Heart right ventricle (tissue), 16 donors: ENCODE measurements around the gene HLA-DQB2. TPM values are rescaled to one million over a fixed set of nuclear protein-coding genes. Genes with fewer than 3 reads are reported as not detected.
"Not testable (repeated sequence)": the region's sequence is repeated elsewhere in the genome, so short reads cannot be mapped to it uniquely, and the experiment has no call there.

Source experiments
- ATAC-seq, 8 donors: fragments of 200-7000 bp; cut with Tn5 transposase; one replicate each; pipeline ENCODE4 v1.9.1; 2020; ENCODE audit warnings: mild to moderate bottlenecking in 8 of 8, moderate library complexity in 8 of 8, moderate number of reproducible peaks in 1 of 8
- DNase-seq, 2 donors: peaks; one replicate each; pipeline ENCODE4 v3.0.0-alpha.2; 2020
- H3K27ac ChIP-seq, 10 donors: fragments of 200-600 bp; sonication (generic) in 2 of 10; one replicate each; pipeline versions ENCODE4 v1.5.0 to v1.8.0; 2020 to 2022; ENCODE audit warnings: mild to moderate bottlenecking in 3 of 10
- H3K27me3 ChIP-seq, 7 donors: fragments of 200-600 bp; one replicate each; pipeline ENCODE4 v1.8.0; 2021 to 2022; ENCODE audit warnings: mild to moderate bottlenecking in 2 of 7
- H3K36me3 ChIP-seq, 9 donors: fragments of 200-600 bp; sonication (generic) in 1 of 9; one replicate each; pipeline versions ENCODE4 v1.5.0 to v1.8.0; 2020 to 2022; ENCODE audit warnings: mild to moderate bottlenecking in 2 of 9
- H3K4me1 ChIP-seq, 9 donors: fragments of 200-600 bp; sonication (generic) in 1 of 9; one replicate each; pipeline versions ENCODE4 v1.5.0 to v1.8.0; 2020 to 2022; ENCODE audit warnings: mild to moderate bottlenecking in 4 of 9
- H3K4me3 ChIP-seq, 10 donors: fragments of 200-600 bp; sonication (generic) in 2 of 10; one replicate each; pipeline versions ENCODE4 v1.5.0 to v1.8.0; 2020 to 2022; ENCODE audit warnings: mild to moderate bottlenecking in 7 of 10, moderate library complexity in 2 of 10
- H3K9me3 ChIP-seq, 11 donors: fragments of 200-600 bp in 10 of 11; sonication (generic) in 2 of 11; one replicate each; pipeline versions ENCODE4 v1.5.0 to v1.8.0; 2013 to 2022; ENCODE audit warnings: mild to moderate bottlenecking in 2 of 11, control low read depth in 1 of 11, moderate library complexity in 1 of 11
- WGBS, 2 donors: extraction: QIAGEN DNeasy Blood & Tissue Kit; methylation state at CpG; one replicate each; pipeline ENCODE4 v1.1.7; 2013; ENCODE audit warnings: inconsistent platforms in 1 of 2; 5-methylcytosine and 5-hydroxymethylcytosine counted together
- intact Hi-C, 10 donors: fragments of 100-400 bp; cut with DNase I; formaldehyde crosslinking; loops; one replicate each; pipeline versions ENCODE4 v1.11.1 to v1.14.2; 2022
- polyA plus RNA-seq, 2 donors: library from polyadenylated mRNA; stranded (reverse); fragments of 200-250 nt; gene quantifications; one replicate each; pipeline ENCODE4 v1.2.3, GENCODE V29; 2013
- total RNA-seq, 10 donors: library from RNA; stranded (reverse); fragmentation: NEBNext Ultra II Directional in 3 of 10; extraction: Animal tissue kit (Norgen Biotek cat#: 25700) in 3 of 10; gene quantifications; one replicate each; pipeline versions ENCODE4 v1.2.1 to v1.2.4, GENCODE V29; 2021 to 2023
- TF ChIP-seq, protein P1 (sequence below), 9 donors: fragments of 200-600 bp; sonication (generic) in 2 of 9; IDR thresholded peaks; one replicate each; pipeline versions ENCODE4 v1.5.0 to v1.8.0; 2021 to 2022; ENCODE audit warnings: antibody characterized with exemption in 9 of 9, mild to moderate bottlenecking in 5 of 9, moderate library complexity in 1 of 9
- donor health status: Arrhythmogenic right ventricular cardiomyopathy.
- donor health status: ischemic (EF 13 %, LVEDD 7.1; RV severe dilation, severe dysfunction).
- donor health status: healthy with polysubstance abuse.
- donor health status: DM: no; HTN: yes; CAD: no.
- donor health status: DM: no; HTN: no; CAD: no.
- donor health status: ischemic (EF 25% LVEDD 6.9; RV normal size, moderate dysfunction).
- donor health status: ischemic (EF 25% LVEDD 5.7; RV mildly dilated, moderate dysfunction).
- donor health status: healthy.
- donor health status: DM: yes; HTN: yes; CAD: no.
- donor health status: Ischemic cardiomyopathy.
- donor health status: ischemic (EF 35%, LVEDD 5.7; RV mildly dilated, moderate dysfunction).
- donor health status: nonischemic (EF 11% LVEDD 7.7; RV severe dilation, severe dysfunction).
- donor health status: DM: yes; HTN: yes; CAD: no.
- donor health status: PGD.
- donor health status: ischemic (EF 29% LVEDD 5.4; RV normal size, mild dysfunction).
- donor health status: nonischemic (EF 23%, LVEDD 6.1; RV moderate dilation, normal function).

The HLA-DQB2 gene
- total and polyA plus RNA-seq, 12 donors: 0.30 to 14.6 (median 0.92) TPM; not detected in 4

GRCh38 chr6:32752580-32752979 lies 10.8 kb downstream of the HLA-DQB2 start:
- no peaks in the 10 kb centered on the region for H3K36me3 ChIP-seq
- ATAC-seq: no peak
- no peak for DNase-seq
- intact Hi-C loops: no loop called here
- TF ChIP-seq, protein P1, sequence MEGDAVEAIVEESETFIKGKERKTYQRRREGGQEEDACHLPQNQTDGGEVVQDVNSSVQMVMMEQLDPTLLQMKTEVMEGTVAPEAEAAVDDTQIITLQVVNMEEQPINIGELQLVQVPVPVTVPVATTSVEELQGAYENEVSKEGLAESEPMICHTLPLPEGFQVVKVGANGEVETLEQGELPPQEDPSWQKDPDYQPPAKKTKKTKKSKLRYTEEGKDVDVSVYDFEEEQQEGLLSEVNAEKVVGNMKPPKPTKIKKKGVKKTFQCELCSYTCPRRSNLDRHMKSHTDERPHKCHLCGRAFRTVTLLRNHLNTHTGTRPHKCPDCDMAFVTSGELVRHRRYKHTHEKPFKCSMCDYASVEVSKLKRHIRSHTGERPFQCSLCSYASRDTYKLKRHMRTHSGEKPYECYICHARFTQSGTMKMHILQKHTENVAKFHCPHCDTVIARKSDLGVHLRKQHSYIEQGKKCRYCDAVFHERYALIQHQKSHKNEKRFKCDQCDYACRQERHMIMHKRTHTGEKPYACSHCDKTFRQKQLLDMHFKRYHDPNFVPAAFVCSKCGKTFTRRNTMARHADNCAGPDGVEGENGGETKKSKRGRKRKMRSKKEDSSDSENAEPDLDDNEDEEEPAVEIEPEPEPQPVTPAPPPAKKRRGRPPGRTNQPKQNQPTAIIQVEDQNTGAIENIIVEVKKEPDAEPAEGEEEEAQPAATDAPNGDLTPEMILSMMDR (IDR thresholded peaks at IDR 0.05): no peak
- no peaks in the 10 kb centered on the region for H3K9me3 ChIP-seq
- H3K27me3 ChIP-seq: peaks cover 0 to 84% (median 55%) of the 10 kb centered on the region in 7 donors
- WGBS, 2 donors: 31 to 36% methylated on average over 8 of the region's 8 CpGs
- no peak overlapping the region for H3K4me3 ChIP-seq
- H3K27ac ChIP-seq: no peak overlapping the region
- no peaks in the 10 kb centered on the region for H3K4me1 ChIP-seq

- H3K27me3 ChIP-seq: peaks cover 0 to 97% (median 30%) of the 10 kb centered on the region in 7 donors
- not testable (repeated sequence) for DNase-seq, H3K4me1 ChIP-seq, H3K9me3 ChIP-seq, H3K36me3 ChIP-seq, H3K4me3 ChIP-seq, ATAC-seq, H3K27ac ChIP-seq
- 37 to 50% methylated on average over 1 of the region's 1 CpG for WGBS, 2 donors
- intact Hi-C loops: loop anchor here in 2 of 10 donors (5.0 to 10.0 kb wide), 2 partner anchors 101 to 103 kb away; no protein-coding TSS in a partner anchor
Observed at GRCh38 chr6:32745649-32746048, 17.7 kb downstream of the HLA-DQB2 start.

- no peaks in the 10 kb centered on the region for H3K9me3 ChIP-seq
- H3K27me3 ChIP-seq: peaks cover 0 to 97% (median 27%) of the 10 kb centered on the region in 7 donors
- intact Hi-C loops: loop anchor here in 2 of 10 donors (5.0 to 10.0 kb wide), 2 partner anchors 100 to 102 kb away; no protein-coding TSS in a partner anchor
- no peaks in the 10 kb centered on the region for H3K4me1 ChIP-seq
- H3K4me3 ChIP-seq: no peak overlapping the region
- TF ChIP-seq, protein P1 (IDR thresholded peaks at IDR 0.05): no peak
- DNase-seq (no peak), ATAC-seq (no peak)
- 46 to 53% methylated on average over 5 of the region's 5 CpGs for WGBS, 2 donors
- H3K27ac ChIP-seq: no peak overlapping the region
- H3K36me3 ChIP-seq: no peaks in the 10 kb centered on the region
Observed at GRCh38 chr6:32744776-32745175, 18.6 kb downstream of the HLA-DQB2 start.

DNA sequence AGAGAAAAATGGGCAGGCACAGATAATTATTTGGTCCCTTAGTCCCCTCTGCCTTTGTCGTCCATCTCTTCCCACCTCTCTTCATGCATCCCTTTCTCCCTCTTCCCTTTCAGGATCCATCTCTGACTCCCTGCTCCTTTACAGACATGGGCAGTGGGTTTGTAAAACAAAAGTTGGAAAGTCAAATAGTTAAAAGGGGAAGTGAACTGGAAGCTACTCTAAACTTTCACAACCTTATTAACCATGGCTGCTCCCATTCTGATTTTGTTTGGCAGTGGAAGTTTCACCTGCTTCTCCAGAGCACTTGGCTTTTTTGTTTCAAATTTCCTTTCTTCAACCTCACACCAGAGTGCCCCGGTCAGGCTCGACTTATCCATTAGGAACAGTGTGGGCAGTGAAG lies 21.0 kb downstream of the HLA-DQB2 start:
- no peak overlapping the region for H3K4me3 ChIP-seq
- no peaks in the 10 kb centered on the region for H3K9me3 ChIP-seq
- DNase-seq (no peak), ATAC-seq (no peak)
- no peak overlapping the region for H3K27ac ChIP-seq
- H3K36me3 ChIP-seq: no peaks in the 10 kb centered on the region
- WGBS, 2 donors: 87 to 89% methylated on average over 3 of the region's 3 CpGs
- TF ChIP-seq, protein P1 (IDR thresholded peaks at IDR 0.05): no peak
- peaks cover 0 to 98% (median 17%) of the 10 kb centered on the region in 7 donors for H3K27me3 ChIP-seq
- intact Hi-C loops: loop anchor here in 1 of 10 donors (10.0 kb wide), 1 partner anchor 98 kb away; no protein-coding TSS in a partner anchor
- no peaks in the 10 kb centered on the region for H3K4me1 ChIP-seq
